Stimulated activated naive CD8-positive, alpha-beta T cell treated with anti-CD3 and anti-CD28 coated beads, Interleukin-15, Interleukin-2, amounts not matched to agents 100 ng/mL and 50 ng/mL, for 24 hours (primary cell): Measurements from ENCODE around the gene DCUN1D2.

ENCODE experiments used
- H3K27ac Mint-ChIP-seq: one replicate; pipeline ENCODE4 v1.8.0; 2021; ENCODE audit warnings: mild to moderate bottlenecking, mixed read lengths
- H3K27me3 Mint-ChIP-seq: one replicate; pipeline ENCODE4 v1.8.0; 2021; ENCODE audit warnings: mixed read lengths
- H3K36me3 Mint-ChIP-seq: one replicate; pipeline ENCODE4 v1.8.0; 2021; ENCODE audit warnings: low read depth, mixed read lengths
- H3K4me1 Mint-ChIP-seq: one replicate; pipeline ENCODE4 v1.8.0; 2021; ENCODE audit warnings: low read depth, mixed read lengths
- H3K4me3 Mint-ChIP-seq: one replicate; pipeline ENCODE4 v1.8.0; 2021; ENCODE audit warnings: mild to moderate bottlenecking, mixed read lengths
- H3K9me3 Mint-ChIP-seq: one replicate; pipeline ENCODE4 v1.8.0; 2021; ENCODE audit warnings: mixed read lengths

DCUN1D2 gene

GRCh38 chr13:113425941-113426590 is 64.4 kb downstream of the DCUN1D2 start:
- Mint-ChIP-seq H3K27ac (no peak overlapping the region), H3K9me3 (no peaks in the 10 kb centered on the region), H3K36me3 (no peaks in the 10 kb centered on the region), H3K4me1 (no peaks in the 10 kb centered on the region), H3K4me3 (no peak overlapping the region), H3K27me3 (no peaks in the 10 kb centered on the region)

- no peaks in the 10 kb centered on the region for H3K4me1 Mint-ChIP-seq
- no peaks in the 10 kb centered on the region for H3K36me3 Mint-ChIP-seq
- H3K27me3 Mint-ChIP-seq = peaks cover 6% of the 10 kb centered on the region
- no peaks in the 10 kb centered on the region for H3K9me3 Mint-ChIP-seq
- no peak overlapping the region for H3K4me3 Mint-ChIP-seq
- no peak overlapping the region for H3K27ac Mint-ChIP-seq
Observed at GRCh38 chr13:113423520-113424163, 66.9 kb downstream of the DCUN1D2 start.

DNA sequence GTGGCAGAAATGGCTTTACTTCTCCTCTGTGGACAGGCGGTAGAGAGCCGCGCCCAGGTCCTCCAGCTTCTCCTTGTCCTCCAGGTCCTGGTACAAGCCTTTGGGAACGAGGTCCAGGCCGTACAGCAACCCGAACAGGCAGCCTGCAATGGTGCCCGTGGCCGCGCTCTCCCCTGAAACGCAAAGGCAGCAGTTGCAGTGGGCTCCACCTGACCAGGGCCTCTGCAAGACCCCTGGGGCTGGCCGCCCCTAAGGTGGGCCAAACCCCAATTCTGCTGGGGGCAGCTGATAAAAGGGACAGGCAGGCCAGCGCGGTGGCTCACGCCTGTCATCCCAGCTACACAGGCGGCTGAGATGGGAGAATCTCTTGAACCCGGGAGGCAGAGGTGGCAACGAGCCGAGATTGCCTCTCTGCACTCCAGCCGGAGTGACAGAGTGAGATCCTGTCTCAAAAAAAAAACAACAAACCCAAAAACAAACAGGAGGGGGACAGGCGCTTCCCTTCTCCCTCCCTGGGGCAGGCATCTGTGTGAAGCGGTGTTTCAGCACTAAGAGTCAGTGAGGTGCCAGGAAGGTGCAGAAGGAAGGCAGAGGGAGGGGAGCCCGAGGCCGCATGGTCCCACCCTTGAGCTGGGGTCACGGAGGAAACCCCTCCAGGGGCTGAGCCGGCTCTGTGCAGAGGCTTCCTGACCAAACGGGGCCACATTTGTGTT is 67.5 kb downstream of the DCUN1D2 start:
- Mint-ChIP-seq H3K27me3 (peaks cover 6% of the 10 kb centered on the region), H3K36me3 (no peaks in the 10 kb centered on the region), H3K9me3 (no peaks in the 10 kb centered on the region), H3K4me3 (no peak overlapping the region), H3K4me1 (no peaks in the 10 kb centered on the region), H3K27ac (no peak overlapping the region)

DNA sequence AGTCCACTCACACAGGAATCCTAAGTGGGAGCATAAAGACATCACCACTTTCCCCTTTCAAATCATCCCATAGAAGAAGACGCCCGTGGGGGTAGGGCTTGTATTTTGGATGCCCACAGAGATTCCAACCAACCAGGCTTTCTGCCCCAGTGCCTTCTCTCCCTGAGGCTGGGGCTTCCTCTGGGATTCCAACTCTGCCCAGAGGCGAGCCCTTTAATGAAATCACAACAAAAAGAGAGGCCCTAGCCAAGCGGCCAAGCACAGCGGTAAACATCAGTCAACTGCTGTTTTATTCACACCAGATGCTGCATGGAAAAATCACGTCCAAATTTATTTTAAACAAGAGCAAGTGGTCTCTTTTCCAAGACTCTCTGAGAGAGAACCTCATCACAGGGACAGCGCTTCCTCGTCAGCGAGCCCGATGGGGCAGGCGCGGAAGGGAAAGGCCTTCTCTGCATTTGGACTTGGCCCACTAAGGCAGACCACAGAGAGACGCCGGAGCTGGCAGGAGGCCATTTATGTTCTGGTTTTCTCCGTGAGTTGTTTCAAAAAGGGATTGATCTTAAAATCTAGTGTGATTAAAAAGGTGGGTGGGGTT is 68.7 kb downstream of the DCUN1D2 start:
- Mint-ChIP-seq H3K4me1 (no peaks in the 10 kb centered on the region), H3K27ac (no peak overlapping the region), H3K4me3 (no peak overlapping the region), H3K9me3 (no peaks in the 10 kb centered on the region), H3K27me3 (peaks cover 6% of the 10 kb centered on the region), H3K36me3 (no peaks in the 10 kb centered on the region)

GRCh38 chr13:113420833-113421600 is 69.5 kb downstream of the DCUN1D2 start:
- no peaks in the 10 kb centered on the region for H3K9me3 Mint-ChIP-seq
- no peaks in the 10 kb centered on the region for H3K4me1 Mint-ChIP-seq
- no peaks in the 10 kb centered on the region for H3K36me3 Mint-ChIP-seq
- peaks cover 6% of the 10 kb centered on the region for H3K27me3 Mint-ChIP-seq
- H3K27ac Mint-ChIP-seq = no peak overlapping the region
- H3K4me3 Mint-ChIP-seq = no peak overlapping the region

GRCh38 chr13:113420232-113420631 is 70.3 kb downstream of the DCUN1D2 start:
- H3K27ac Mint-ChIP-seq = no peak overlapping the region
- H3K27me3 Mint-ChIP-seq = peaks cover 6% of the 10 kb centered on the region
- no peaks in the 10 kb centered on the region for H3K36me3 Mint-ChIP-seq
- H3K4me1 Mint-ChIP-seq = no peaks in the 10 kb centered on the region
- H3K4me3 Mint-ChIP-seq = no peak overlapping the region
- no peaks in the 10 kb centered on the region for H3K9me3 Mint-ChIP-seq

DNA sequence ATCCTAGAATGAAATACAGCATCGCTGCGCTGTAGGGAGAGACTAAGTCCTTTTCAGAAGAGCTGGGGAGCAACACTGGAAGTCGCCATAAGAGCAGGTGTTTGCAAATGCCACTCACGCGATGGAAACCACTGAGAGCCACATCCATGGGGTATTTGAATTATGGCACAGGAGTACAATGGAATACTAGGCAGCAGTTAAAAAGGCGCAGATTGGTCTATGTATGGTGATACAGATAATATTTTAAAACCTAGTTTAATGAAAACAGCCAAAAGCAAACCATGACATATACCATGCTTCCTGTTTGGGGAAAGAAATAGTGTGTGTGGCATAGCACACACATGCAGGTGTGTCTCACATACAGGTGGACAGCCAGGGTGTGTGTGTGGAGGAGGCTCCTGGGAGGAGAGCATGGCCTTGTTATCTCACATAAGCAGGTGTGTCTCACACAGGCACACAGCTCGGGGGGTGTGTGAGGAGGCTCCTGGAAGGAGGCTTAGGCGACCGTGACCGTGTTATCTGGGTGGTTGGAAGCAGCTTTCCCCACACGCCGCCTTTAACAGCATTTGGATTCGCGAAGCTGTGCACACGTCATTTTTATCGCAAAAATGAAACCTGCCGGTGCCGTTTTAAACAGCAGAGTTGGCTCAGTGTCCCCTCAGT is 70.8 kb downstream of the DCUN1D2 start:
- Mint-ChIP-seq H3K36me3 (no peaks in the 10 kb centered on the region), H3K4me1 (no peaks in the 10 kb centered on the region), H3K9me3 (no peaks in the 10 kb centered on the region), H3K27me3 (peaks cover 6% of the 10 kb centered on the region), H3K27ac (no peak overlapping the region), H3K4me3 (no peak overlapping the region)

DNA sequence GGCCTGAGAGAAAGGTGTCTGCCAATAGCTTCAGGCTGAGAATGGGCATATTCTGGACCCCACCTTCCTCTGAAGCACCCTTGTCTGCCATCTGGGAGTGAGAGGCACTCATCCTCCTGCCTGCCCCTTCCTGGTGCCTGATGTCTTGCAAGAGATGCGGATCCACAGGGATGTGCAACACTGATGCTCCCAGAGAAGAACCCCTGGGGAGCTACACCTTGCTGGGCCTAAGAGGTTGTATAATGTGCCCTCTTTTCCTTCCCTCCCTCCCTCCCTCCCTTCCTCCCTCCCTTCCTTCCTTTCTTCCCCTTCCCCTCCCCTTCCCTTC is 71.8 kb downstream of the DCUN1D2 start:
- Mint-ChIP-seq H3K27ac (no peak overlapping the region), H3K9me3 (no peaks in the 10 kb centered on the region), H3K4me1 (no peaks in the 10 kb centered on the region), H3K27me3 (peaks cover 6% of the 10 kb centered on the region), H3K36me3 (no peaks in the 10 kb centered on the region), H3K4me3 (no peak overlapping the region)

GRCh38 chr13:113417836-113418721 is 72.4 kb downstream of the DCUN1D2 start:
- Mint-ChIP-seq H3K27ac (no peak overlapping the region), H3K4me3 (no peak overlapping the region), H3K27me3 (peaks cover 6% of the 10 kb centered on the region), H3K9me3 (no peaks in the 10 kb centered on the region), H3K36me3 (no peaks in the 10 kb centered on the region), H3K4me1 (no peaks in the 10 kb centered on the region)

GRCh38 chr13:113417008-113417751 is 73.3 kb downstream of the DCUN1D2 start:
- no peak overlapping the region for H3K27ac Mint-ChIP-seq
- no peak overlapping the region for H3K4me3 Mint-ChIP-seq

GRCh38 chr13:113415825-113416224 is 74.7 kb downstream of the DCUN1D2 start:
- Mint-ChIP-seq H3K9me3 (no peaks in the 10 kb centered on the region), H3K27me3 (peaks cover 6% of the 10 kb centered on the region), H3K4me3 (no peak overlapping the region), H3K36me3 (no peaks in the 10 kb centered on the region), H3K27ac (no peak overlapping the region), H3K4me1 (no peaks in the 10 kb centered on the region)

More at GRCh38 chr13:113417008-113417751, 73.3 kb downstream of the DCUN1D2 start:
- H3K9me3 Mint-ChIP-seq = no peaks in the 10 kb centered on the region
- no peaks in the 10 kb centered on the region for H3K4me1 Mint-ChIP-seq
- H3K27me3 Mint-ChIP-seq = peaks cover 6% of the 10 kb centered on the region
- H3K36me3 Mint-ChIP-seq = no peaks in the 10 kb centered on the region

DNA sequence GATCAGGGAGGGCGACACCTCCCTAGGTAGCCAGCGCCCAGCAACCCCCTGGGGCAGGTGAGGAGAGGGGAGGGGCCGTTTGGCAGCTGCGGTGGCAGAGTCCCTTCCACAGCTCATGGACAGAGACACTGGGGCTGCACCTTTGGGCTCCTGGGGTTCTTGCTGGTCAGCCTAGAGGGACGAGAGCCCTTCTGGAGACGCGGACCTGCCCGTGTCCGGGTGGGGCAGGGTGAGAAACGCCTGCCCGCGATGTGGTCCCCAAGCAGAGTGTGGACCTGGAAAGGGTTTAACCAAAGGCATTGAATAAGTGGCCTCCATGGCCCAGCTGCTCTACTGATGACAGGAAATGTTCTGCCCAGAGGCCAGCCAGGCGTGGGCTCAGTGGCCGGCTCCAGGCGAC is 75.5 kb downstream of the DCUN1D2 start:
- Mint-ChIP-seq H3K9me3 (no peaks in the 10 kb centered on the region), H3K36me3 (no peaks in the 10 kb centered on the region), H3K4me1 (no peaks in the 10 kb centered on the region), H3K27ac (no peak overlapping the region), H3K27me3 (peaks cover 6% of the 10 kb centered on the region), H3K4me3 (no peak overlapping the region)

DNA sequence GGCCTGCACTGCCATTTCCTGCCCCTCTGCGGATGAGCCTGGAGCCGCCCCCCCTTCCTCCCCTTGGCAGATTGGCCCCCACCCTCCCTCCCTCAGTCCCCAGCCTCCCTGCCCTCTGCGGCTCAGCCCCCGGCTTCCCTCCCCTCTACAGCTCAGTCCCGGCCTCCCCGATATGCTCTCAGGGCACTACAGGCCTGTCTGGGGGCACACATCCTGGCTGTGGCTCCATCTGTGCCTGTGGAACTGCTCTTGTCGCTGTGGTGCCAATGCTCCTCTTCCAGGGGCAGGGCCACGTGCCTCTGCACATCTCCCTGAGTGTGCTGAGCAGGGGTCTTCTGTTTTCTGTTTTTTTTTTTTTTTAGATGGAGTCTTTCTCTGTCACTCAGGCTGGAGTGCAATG is 76.2 kb downstream of the DCUN1D2 start:
- H3K4me1 Mint-ChIP-seq = no peaks in the 10 kb centered on the region
- peaks cover 2% of the 10 kb centered on the region for H3K27me3 Mint-ChIP-seq
- H3K4me3 Mint-ChIP-seq = no peak overlapping the region
- H3K27ac Mint-ChIP-seq = no peak overlapping the region
- H3K9me3 Mint-ChIP-seq = no peaks in the 10 kb centered on the region
- no peaks in the 10 kb centered on the region for H3K36me3 Mint-ChIP-seq
